ENCODE results near the gene TNFRSF12A.

The TNFRSF12A gene

GRCh38 chr16:3025032-3026002 lies 5.1 kb downstream of the TNFRSF12A start:
- no peak for DNase-seq (ENCODE audit: low read depth in 2 of 3, low spot score in 2 of 3)

- DNase-seq (ENCODE audit: low read depth in 2 of 3, low spot score in 2 of 3): no peak
Measured at GRCh38 chr16:3026003-3026378, 5.8 kb downstream of the TNFRSF12A start.

GRCh38 chr16:3026609-3027488 lies 6.7 kb downstream of the TNFRSF12A start:
- DNase-seq (ENCODE audit: low read depth in 2 of 3, low spot score in 2 of 3): no peak

- DNase-seq (ENCODE audit: low read depth in 2 of 3, low spot score in 2 of 3): no peak
Measured at GRCh38 chr16:3027489-3027795, 7.3 kb downstream of the TNFRSF12A start.

- peak; percentile 68 to 91 (median 83) for DNase-seq (ENCODE audit: low read depth in 2 of 3, low spot score in 2 of 3)
Measured at GRCh38 chr16:3027983-3028715, 8.0 kb downstream of the TNFRSF12A start.

GRCh38 chr16:3028716-3029319 lies 8.7 kb downstream of the TNFRSF12A start:
- no peak for DNase-seq (ENCODE audit: low read depth in 2 of 3, low spot score in 2 of 3)

- no peak for DNase-seq (ENCODE audit: low read depth in 2 of 3, low spot score in 2 of 3)
Measured at GRCh38 chr16:3029491-3030221, 9.5 kb downstream of the TNFRSF12A start.

GRCh38 chr16:3030222-3031212 lies 10.3 kb downstream of the TNFRSF12A start:
- no peak for DNase-seq (ENCODE audit: low read depth in 2 of 3, low spot score in 2 of 3)

- no peak for DNase-seq (ENCODE audit: low read depth in 2 of 3, low spot score in 2 of 3)
Measured at GRCh38 chr16:3032624-3033023, 12.5 kb downstream of the TNFRSF12A start.

GRCh38 chr16:3035289-3035971 lies 15.3 kb downstream of the TNFRSF12A start:
- DNase-seq (ENCODE audit: low read depth in 2 of 3, low spot score in 2 of 3): no peak

GRCh38 chr16:3035972-3036725 lies 16.0 kb downstream of the TNFRSF12A start:
- no peak for DNase-seq (ENCODE audit: low read depth in 2 of 3, low spot score in 2 of 3)

- no peak for DNase-seq (ENCODE audit: low read depth in 2 of 3, low spot score in 2 of 3)
Measured at GRCh38 chr16:3036726-3037315, 16.7 kb downstream of the TNFRSF12A start, which contains the start of gene BICDL2. BICDL2 (minus strand) TSS chr16:3036944; CDS start chr16:3035496, 1,448 bp downstream.

- no peak for DNase-seq (ENCODE audit: low read depth in 2 of 3, low spot score in 2 of 3)
Measured at GRCh38 chr16:3038256-3038655, 18.1 kb downstream of the TNFRSF12A start.

- DNase-seq (ENCODE audit: low read depth in 2 of 3, low spot score in 2 of 3): no peak
Measured at GRCh38 chr16:3038896-3039295, 18.7 kb downstream of the TNFRSF12A start.

GRCh38 chr16:3042376-3042775 lies 22.2 kb downstream of the TNFRSF12A start:
- DNase-seq (ENCODE audit: low read depth in 2 of 3, low spot score in 2 of 3): no peak

GRCh38 chr16:3044708-3045107 lies 24.5 kb downstream of the TNFRSF12A start:
- DNase-seq (ENCODE audit: low read depth in 2 of 3, low spot score in 2 of 3): no peak

Measured in activated CD8-positive, alpha-beta memory T cell treated with anti-CD3 and anti-CD28 coated beads for 48 hours (primary cell).